Left hindlimb (tissue), 1 donor: ENCODE data around the gene TMEM59L.
"Not testable (repeated sequence)": the region's sequence is repeated elsewhere in the genome, so short reads cannot be mapped to it uniquely, and the experiment has no call there.

Source experiments
- DNase-seq: peaks from one replicate; pipeline ENCODE4 v3.0.0-alpha.2; 2018

The TMEM59L gene

GRCh38 chr19:18594096-18594823 is 18.4 kb upstream of the TMEM59L start:
- DNase-seq, result peak; percentile 86

DNA sequence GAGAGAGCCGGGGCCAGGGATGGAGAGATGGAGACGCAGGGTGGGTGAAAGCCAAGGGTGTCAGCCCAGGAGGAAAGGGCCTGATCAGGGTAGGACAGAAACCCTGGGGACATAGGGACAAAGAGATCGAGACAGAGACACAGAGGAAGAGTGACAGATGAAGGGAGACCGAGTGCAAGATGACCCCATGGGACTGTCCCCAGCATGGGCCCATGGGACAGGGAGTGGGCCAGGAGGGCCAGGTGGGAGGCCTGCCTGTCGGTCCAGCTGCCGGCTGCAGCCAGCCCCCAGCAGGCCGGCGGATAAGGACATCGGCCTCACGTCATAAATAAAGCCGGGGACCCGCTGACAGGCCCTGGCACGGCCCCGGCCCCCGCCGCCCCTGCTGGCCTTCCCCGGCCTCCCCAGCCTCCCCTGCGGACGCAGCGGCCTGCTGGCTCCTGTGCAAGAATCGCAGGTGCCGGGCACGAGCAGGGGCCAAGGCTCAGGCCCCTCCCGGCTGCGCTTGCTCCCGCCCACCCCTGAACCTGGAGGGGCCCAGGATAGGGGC is 17.8 kb upstream of the TMEM59L start:
- DNase-seq, result peak; percentile 66

DNA sequence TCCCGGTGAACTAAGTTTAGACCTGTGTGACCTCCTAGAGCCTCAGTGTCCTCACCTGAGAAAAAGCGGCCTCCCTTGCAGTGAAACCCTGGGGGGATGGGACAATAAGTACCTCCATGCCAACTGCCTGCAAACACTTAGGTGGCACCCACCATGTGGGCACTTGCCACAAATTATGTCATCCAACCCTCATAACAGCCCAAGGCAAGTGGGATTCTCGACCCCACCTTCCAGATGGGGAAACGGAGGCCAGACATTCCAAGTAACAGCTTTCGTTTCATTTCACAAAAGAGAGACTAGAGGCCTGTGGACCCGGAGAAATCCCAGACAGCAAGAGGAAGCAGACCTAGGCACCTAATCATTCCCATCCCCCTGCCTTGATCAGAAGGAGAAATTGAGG is 17.2 kb upstream of the TMEM59L start:
- DNase-seq, result no peak

GRCh38 chr19:18596752-18597157 is 15.9 kb upstream of the TMEM59L start:
- DNase-seq, result no peak

- DNase-seq, result no peak
Observed at GRCh38 chr19:18597809-18598660, 14.6 kb upstream of the TMEM59L start.

DNA sequence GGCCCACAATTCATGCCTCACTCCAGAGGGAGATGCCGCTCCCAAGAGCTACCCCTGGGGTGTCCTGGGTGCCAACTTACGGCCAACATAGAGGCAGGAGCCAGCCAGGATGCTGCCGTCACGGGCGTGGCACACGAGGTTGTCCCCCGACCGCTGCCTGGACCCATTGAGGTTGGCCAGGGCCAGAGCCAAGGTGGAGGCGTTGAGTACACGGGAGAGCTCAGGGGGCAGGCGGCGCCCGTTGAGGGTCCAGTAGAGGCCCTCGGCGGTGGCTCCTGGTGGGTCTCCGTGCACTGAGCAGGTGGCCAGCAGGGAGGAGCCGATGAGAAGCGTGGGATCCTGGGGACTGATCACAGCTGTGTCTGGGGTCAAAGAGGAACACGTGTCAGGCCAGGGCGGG is 13.2 kb upstream of the TMEM59L start:
- DNase-seq, result no peak

DNA sequence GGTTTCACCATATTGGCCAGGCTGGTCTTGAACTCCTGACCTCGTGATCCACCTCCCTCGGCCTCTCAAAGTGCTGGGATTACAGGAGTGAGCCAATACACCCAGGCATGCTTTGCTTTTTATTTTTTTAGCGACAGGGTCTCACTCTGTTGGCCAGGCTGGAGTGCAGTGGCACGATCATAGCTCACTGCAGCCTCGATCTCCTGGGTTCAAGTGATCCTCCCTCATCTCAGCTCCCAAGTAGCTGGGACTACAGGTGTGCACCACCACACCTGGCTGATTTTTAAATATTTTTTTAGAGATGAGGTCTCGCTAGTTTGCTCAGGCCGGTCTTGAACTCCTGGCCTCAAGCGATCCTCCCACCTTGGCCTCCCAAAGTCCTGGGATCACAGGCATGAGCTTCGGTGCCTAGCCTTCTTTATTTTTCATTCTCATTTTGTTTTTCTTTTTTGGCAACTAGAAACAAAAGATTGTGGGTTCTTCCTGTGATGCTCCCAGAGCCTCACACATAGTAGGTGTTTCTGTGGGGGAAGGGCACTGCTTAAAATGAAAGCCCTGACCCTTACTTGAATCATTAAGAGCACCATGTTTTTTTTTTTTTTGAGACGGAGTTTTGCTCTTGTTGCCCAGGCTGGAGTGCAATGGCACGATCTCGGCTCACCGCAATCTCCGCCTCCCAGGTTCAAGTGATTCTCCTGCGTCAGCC is 11.8 kb upstream of the TMEM59L start:
- DNase-seq, result not testable (repeated sequence)

DNA sequence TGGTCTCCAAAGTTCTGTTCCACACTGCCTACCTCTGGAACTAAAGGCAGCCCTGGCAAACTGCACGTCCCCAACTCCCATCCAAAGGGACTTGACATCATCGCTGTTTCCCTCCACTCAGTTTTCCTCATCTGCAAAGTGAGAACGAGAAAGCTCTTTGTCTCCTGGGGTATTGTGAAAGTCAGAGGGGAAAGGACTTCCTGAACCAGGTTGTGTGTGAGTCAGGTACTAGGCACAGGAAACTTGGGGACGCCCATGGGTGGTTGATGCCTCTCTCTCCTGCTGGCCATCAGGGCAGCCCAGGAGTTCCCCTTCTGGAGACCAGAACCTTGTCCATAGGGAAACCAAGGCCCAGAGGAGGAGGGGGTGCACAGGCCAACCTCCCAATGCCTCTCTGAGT is 10.8 kb upstream of the TMEM59L start:
- DNase-seq, result no peak

DNA sequence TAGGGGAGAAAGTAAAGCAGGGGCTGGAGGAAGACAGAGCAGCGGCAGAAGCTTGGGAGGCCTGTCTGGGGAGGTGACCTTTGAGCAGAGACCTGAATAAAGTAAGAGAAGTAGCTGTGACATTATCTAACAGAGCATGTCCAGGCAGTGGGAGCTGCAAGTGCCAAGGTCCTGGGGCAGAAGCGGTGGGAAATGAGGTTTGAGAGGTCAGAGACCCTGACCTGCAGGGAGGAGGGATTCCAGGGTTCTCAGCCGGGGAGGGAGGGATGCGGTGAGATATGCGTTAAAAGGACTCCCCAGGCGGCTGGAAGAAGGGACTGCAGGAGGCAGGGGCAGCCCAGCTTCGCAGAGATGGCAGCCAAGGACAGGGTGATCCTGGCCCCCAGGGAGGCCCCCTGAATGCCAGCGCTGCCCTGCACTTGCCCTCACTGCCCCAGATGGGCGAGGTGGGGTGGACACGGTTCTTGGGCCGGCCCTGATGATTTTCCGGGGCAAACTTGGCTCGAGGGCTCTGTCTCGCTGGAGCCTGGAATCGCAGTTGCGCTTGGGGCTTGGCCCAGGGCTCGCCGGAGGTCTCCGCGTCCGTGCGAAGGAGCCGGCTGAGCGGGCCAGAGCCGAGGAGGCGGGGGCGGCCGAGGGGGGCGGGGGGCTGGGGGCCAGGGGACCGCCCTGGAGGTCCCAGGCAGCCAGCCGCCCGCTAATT is 9.3 kb upstream of the TMEM59L start:
- DNase-seq, result no peak

DNA sequence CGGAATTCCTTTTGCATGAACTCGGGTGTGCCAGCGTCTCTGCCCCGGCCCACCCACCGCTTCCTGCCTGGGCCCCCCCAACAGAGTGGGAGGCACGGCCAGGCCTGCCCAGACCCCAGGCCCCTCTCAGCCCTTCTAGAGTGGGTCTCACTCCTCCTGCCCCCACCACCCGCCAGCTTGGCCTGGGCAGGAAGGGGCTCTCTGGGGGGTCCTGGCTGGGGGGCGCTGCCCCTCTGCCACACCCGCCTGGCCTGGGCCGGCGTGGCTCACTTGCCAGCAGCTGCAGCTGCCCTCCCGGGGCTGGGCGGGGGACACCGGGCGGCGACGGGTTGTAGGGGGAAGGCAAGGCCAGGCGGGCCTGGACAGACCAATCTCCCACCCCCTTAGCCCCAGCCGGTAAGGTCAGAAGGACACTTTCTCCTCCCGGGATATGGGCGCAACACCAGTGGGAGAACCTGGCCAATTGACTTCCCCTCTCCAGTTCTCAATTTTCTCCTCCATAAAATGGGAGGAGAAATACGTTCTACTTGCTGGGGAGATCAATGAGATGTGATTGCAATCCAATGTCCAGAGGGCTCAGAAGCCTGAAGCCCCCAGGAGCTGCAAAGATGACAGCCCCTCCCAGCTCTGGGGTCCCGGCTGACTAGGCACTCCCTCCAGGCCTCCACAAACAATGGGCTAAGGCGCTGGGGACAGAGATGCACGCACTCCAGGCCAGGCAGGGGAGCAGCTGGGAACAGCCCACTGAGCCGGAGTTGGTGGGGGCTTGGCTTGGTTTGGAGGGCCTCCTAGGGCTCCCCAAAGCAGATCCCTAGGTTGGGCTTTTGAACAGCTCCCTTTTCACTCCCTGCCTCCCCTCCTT is 8.5 kb upstream of the TMEM59L start:
- DNase-seq, result no peak

DNA sequence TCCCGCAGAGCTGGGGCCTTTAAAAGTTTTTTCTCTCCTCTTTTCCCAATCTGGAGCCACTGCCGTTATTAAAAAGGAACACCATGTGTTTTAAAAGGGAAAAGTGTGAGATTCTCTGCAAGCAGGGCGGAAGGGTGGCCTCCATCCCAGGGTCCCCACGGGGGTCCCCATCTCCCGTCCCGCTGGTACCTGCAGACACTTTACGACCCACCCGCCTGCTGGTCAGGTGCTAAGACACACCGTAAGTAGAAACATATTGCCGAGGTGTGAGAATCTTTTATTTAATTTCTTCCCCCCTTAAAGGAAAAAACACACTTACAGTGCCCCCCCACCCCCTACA is 7.9 kb upstream of the TMEM59L start:
- no peak for DNase-seq

DNA sequence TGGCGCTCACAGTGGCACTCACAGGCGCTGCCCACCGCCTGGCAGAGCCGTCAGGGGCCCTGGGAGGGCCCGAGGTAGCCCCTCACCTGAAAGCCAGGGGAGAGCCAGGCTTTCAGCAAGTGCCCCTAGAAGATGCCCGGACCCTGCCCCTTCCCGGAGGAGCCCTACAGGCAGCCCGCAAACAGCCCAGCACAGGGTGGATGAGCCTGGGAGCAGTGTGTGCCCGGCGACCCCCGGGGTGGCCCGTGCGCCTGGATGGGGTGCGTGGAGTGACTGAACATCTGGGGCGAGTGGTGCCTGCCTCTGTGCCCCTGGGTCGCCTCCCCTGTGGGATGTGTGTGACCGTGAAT is 7.5 kb upstream of the TMEM59L start:
- no peak for DNase-seq

- DNase-seq, result no peak
Observed at GRCh38 chr19:18605546-18606280, 7.0 kb upstream of the TMEM59L start.

- no peak for DNase-seq
Observed at GRCh38 chr19:18606281-18607225, 6.1 kb upstream of the TMEM59L start, which contains the start of gene CRLF1. Gene CRLF1, minus strand, starts transcription at chr19:18606799. Its CDS starts 143 bp downstream, at chr19:18606656.

GRCh38 chr19:18607226-18608101 is 5.2 kb upstream of the TMEM59L start:
- no peak for DNase-seq

GRCh38 chr19:18608102-18608804 is 4.4 kb upstream of the TMEM59L start:
- no peak for DNase-seq

GRCh38 chr19:18608805-18609716 is 3.6 kb upstream of the TMEM59L start:
- no peak for DNase-seq
